Stimulated activated CD4-positive, alpha-beta T cell treated with anti-CD3 and anti-CD28 coated beads, Interleukin-1b, Interleukin-23, amount 100 ng/mL, for 48 hours (primary cell): ENCODE data around the gene AQP12A.

Experiments
- DNase-seq: peaks from one replicate; pipeline ENCODE4 v3.0.0-alpha.2; 2020

The AQP12A gene

GRCh38 chr2:240712121-240712520, 20.5 kb downstream of the AQP12A start:
- DNase-seq = no peak

GRCh38 chr2:240713071-240713927, 21.6 kb downstream of the AQP12A start:
- no peak for DNase-seq

GRCh38 chr2:240713928-240714746, 22.5 kb downstream of the AQP12A start:
- no peak for DNase-seq

- DNase-seq = no peak
Observed at GRCh38 chr2:240714747-240715725, 23.4 kb downstream of the AQP12A start.

GRCh38 chr2:240716130-240716798, 24.6 kb downstream of the AQP12A start:
- no peak for DNase-seq

- DNase-seq = no peak
Observed at GRCh38 chr2:240717181-240717641, 25.5 kb downstream of the AQP12A start.

GRCh38 chr2:240717681-240718581, 26.3 kb downstream of the AQP12A start:
- no peak for DNase-seq

- no peak for DNase-seq
Observed at GRCh38 chr2:240718896-240719490, 27.3 kb downstream of the AQP12A start.

GRCh38 chr2:240719676-240720545, 28.2 kb downstream of the AQP12A start:
- DNase-seq = no peak

GRCh38 chr2:240720686-240721595, 29.3 kb downstream of the AQP12A start:
- no peak for DNase-seq

- DNase-seq = no peak
Observed at GRCh38 chr2:240721596-240722180, 30.0 kb downstream of the AQP12A start.

GRCh38 chr2:240722376-240722775, 30.7 kb downstream of the AQP12A start:
- DNase-seq = no peak

- DNase-seq = no peak
Observed at GRCh38 chr2:240722796-240723735, 31.4 kb downstream of the AQP12A start.

GRCh38 chr2:240723851-240724250, 32.2 kb downstream of the AQP12A start:
- no peak for DNase-seq

GRCh38 chr2:240724431-240724830, 32.8 kb downstream of the AQP12A start:
- DNase-seq = no peak

GRCh38 chr2:240725266-240725665, 33.6 kb downstream of the AQP12A start:
- DNase-seq = no peak

- DNase-seq = no peak
Observed at GRCh38 chr2:240725671-240726070, 34.0 kb downstream of the AQP12A start.
